ENCODE data around the gene KNCN. TPM values are rescaled to one million over a fixed set of nuclear protein-coding genes. Genes with fewer than 3 reads are reported as not detected.

KNCN gene
- polyA plus RNA-seq (ENCODE audit: insufficient read length in 3 of 3): not detected

GRCh38 chr1:46551597-46552095, at the start of gene KNCN:
TSS of gene KNCN (minus strand) at chr1:46551647. CDS start at chr1:46551215, 432 bp downstream.
- DNase-seq (ENCODE audit: low read depth in 3 of 3, low spot score in 2 of 3): no peak

GRCh38 chr1:46599059-46599970, 47.9 kb upstream of the KNCN start:
- DNase-seq (ENCODE audit: low read depth in 3 of 3, low spot score in 2 of 3): no peak

- no peak for DNase-seq (ENCODE audit: low read depth in 3 of 3, low spot score in 2 of 3)
Observed at GRCh38 chr1:46596846-46597245, 45.4 kb upstream of the KNCN start.

- DNase-seq (ENCODE audit: low read depth in 3 of 3, low spot score in 2 of 3): no peak
Observed at GRCh38 chr1:46596036-46596435, 44.6 kb upstream of the KNCN start.

- no peak for DNase-seq (ENCODE audit: low read depth in 3 of 3, low spot score in 2 of 3)
Observed at GRCh38 chr1:46595127-46595526, 43.7 kb upstream of the KNCN start.

- no peak for DNase-seq (ENCODE audit: low read depth in 3 of 3, low spot score in 2 of 3)
Observed at GRCh38 chr1:46594063-46594462, 42.6 kb upstream of the KNCN start.

GRCh38 chr1:46592823-46593222, 41.4 kb upstream of the KNCN start:
- no peak for DNase-seq (ENCODE audit: low read depth in 3 of 3, low spot score in 2 of 3)

GRCh38 chr1:46589529-46589928, 38.1 kb upstream of the KNCN start:
- DNase-seq (ENCODE audit: low read depth in 3 of 3, low spot score in 2 of 3): no peak

GRCh38 chr1:46587069-46587468, 35.6 kb upstream of the KNCN start:
- DNase-seq (ENCODE audit: low read depth in 3 of 3, low spot score in 2 of 3): no peak

GRCh38 chr1:46585312-46585938, 34.0 kb upstream of the KNCN start:
- DNase-seq (ENCODE audit: low read depth in 3 of 3, low spot score in 2 of 3): no peak

- no peak for DNase-seq (ENCODE audit: low read depth in 3 of 3, low spot score in 2 of 3)
Observed at GRCh38 chr1:46583494-46583893, 32.0 kb upstream of the KNCN start.

GRCh38 chr1:46582972-46583371, 31.5 kb upstream of the KNCN start:
- DNase-seq (ENCODE audit: low read depth in 3 of 3, low spot score in 2 of 3): no peak

- DNase-seq (ENCODE audit: low read depth in 3 of 3, low spot score in 2 of 3): no peak
Observed at GRCh38 chr1:46581681-46582455, 30.4 kb upstream of the KNCN start.

- no peak for DNase-seq (ENCODE audit: low read depth in 3 of 3, low spot score in 2 of 3)
Observed at GRCh38 chr1:46580140-46580903, 28.9 kb upstream of the KNCN start.

GRCh38 chr1:46577671-46578070, 26.2 kb upstream of the KNCN start:
- DNase-seq (ENCODE audit: low read depth in 3 of 3, low spot score in 2 of 3): no peak

GRCh38 chr1:46576596-46576995, 25.1 kb upstream of the KNCN start:
- no peak for DNase-seq (ENCODE audit: low read depth in 3 of 3, low spot score in 2 of 3)

- no peak for DNase-seq (ENCODE audit: low read depth in 3 of 3, low spot score in 2 of 3)
Observed at GRCh38 chr1:46575778-46576177, 24.3 kb upstream of the KNCN start.

GRCh38 chr1:46575300-46575699, 23.9 kb upstream of the KNCN start:
- DNase-seq (ENCODE audit: low read depth in 3 of 3, low spot score in 2 of 3): no peak

GRCh38 chr1:46571691-46572225, 20.3 kb upstream of the KNCN start:
- no peak for DNase-seq (ENCODE audit: low read depth in 3 of 3, low spot score in 2 of 3)

Measured in right renal cortex interstitium (tissue), 3 donors.